Epithelial cell of umbilical artery (primary cell): Measurements from ENCODE around the gene ANKLE1. TPM values are rescaled to one million over a fixed set of nuclear protein-coding genes. Genes with fewer than 3 reads are reported as not detected.

Experiments used
- total RNA-seq: library from RNA; depleted of rRNA; stranded (reverse); fragments of >200 nt; gene quantifications from 2 replicates; pipeline ENCODE4 v1.2.3, GENCODE V29; 2014

Gene ANKLE1
- 0.65 and 1.4 TPM in 2 replicates for total RNA-seq

GRCh38 chr19:17281391-17282304 lies at the start of gene ANKLE1:
Gene ANKLE1, plus strand, starts transcription at chr19:17281901. Its CDS starts 20 bp downstream, at chr19:17281921.

DNA sequence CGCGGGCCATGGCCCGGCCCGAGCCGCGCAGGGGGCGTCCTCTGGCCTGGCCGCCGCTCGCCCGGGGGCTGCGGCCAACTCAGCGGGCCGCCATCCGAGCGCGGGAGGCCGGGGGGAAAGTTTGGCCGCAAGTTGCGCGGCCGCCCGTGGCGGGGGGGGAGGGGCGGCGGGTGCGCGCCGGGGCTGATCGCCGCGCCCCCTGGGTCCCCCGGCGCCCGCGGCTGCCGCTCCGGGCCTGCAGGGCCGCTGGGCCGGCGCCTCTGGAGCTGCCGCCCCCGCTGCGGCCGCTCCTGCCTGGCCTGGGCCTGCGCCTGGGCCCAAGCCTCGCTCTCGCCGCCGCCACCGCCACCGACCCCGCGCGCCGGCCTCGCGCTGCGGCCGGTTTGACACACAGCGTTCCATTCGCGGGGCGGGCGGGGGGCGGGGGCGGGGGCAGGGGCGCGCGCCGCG lies 36.1 kb upstream of the ANKLE1 start, which contains the start of gene NR2F6:
TSS of gene NR2F6 (minus strand) at position 385 of the 450 bp plus-strand sequence. CDS start 699 bp downstream, outside the sequence.

GRCh38 chr19:17264641-17264979 lies 17.1 kb upstream of the ANKLE1 start, which contains the start of gene USHBP1:
Gene USHBP1, minus strand, starts transcription at chr19:17264745. Its CDS starts 446 bp downstream, at chr19:17264299.

GRCh38 chr19:17266975-17267788 lies 14.5 kb upstream of the ANKLE1 start, which contains the start of gene BABAM1:
Gene BABAM1, plus strand, starts transcription at chr19:17267443. Its CDS starts 1,364 bp downstream, at chr19:17268807.

DNA sequence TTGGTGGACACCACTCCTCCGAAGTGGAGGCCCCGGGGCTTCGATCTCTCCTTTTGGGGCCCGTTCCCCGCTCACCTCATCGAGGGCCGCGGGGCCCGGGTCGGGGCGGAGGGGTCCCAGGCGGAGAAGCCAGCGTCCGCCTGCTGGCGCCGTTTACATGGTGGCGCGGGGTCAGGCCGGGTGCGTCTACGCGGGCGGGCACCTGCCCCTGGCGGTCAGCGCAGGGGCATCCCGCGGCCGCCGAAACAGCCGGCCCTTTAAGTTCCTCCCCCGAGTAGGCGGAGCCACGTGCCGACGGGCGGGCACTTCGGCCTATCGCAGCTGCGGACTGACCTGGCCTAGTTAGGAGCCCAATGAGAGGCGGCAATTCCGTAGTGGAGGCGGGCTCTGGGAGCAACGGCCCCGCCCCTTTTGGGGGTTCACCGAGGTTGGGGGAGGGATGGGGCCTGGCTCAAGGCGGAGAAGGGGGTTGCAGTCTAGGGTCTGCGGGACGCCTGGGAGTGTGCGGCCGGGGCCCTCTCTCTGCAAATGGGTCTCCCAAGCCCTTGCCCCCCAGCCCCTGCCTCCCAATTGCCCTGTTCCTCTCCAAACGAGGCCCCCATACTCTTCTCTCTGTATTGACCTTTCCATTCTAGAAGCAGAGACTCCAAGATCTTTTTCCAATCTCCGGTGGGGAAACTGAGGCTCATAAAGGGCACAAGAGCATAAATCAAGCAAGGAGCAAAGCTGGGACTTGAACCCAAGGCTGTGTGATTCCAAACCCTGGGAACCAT lies 21.7 kb downstream of the ANKLE1 start, which contains the start of gene ABHD8:
TSS of gene ABHD8 (minus strand) at position 259 of the 773 bp plus-strand sequence. CDS start 1,809 bp downstream, outside the sequence.

DNA sequence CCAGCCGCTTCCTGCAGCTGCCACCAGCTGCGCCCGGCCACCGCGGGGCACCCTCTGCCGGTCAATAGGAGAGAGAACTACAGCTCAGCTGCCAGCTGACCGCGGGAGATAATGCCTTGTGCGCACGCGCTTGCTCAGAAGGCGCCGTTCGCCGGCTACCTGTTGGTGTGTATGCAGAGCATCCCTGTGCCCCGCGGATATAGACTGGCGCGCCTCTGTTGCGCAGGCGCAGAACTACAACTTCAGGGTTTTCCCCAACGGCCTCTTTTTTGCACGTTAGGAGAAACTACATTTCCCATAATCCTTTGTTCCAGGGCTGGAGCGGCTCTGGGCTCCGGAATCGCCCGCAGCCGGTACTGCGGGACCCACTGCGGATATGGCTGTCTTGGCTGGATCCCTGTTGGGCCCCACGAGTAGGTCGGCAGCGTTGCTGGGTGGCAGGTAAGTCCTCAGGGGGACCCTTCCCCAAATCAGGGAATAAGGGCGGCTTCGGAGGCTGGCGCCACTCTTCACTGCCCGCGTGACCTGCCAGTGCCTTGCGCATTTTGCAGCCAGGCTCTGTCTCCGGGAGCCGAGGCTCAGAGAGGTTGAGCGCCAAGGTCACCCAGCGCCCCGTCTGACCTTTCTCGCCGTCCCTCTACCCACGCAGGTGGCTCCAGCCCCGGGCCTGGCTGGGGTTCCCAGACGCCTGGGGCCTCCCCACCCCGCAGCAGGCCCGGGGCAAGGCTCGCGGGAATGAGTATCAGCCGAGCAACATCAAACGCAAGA lies 24.0 kb downstream of the ANKLE1 start, which contains the start of gene MRPL34:
TSS of gene MRPL34 (plus strand) at position 356 of the 768 bp plus-strand sequence. CDS start at position 377, 21 bp downstream.

DNA sequence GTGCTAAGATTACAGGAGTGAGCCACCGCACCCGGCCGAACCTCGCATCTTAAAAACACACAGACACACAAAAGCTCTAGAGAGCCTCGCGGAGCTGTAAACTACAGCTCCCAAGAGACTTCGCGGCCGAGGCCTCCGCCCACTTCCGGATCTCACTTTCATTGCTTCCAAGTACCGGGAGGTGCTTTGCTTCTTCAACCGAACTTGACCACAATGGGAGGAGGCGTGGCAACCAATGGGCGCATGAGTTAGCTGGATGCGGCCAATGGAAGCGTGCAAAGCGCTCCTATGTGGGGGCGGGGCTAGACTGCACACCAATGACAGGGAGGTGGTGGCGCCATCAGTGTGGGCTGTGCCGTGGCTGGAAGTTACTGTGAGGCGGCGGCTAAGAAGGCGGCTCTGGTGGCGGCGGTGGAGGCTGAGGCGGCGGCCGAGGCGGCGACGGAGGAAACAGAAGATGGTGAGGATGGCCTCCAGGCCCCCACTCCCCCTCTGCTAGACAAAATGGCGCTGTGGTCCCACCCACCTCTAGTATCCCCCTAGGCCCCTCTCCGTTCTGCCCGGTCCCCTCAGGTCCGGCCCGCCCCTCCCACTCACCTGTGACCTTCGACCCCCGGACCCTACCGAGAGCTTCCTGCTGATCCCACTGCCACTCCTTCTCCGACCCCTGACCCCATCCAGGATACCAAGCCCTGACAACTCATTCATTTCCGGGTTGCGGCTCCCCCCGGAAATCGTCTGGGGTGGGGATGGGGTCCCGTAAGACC lies 27.7 kb downstream of the ANKLE1 start, which contains the start of gene DDA1:
TSS of gene DDA1 (plus strand) at position 366 of the 767 bp plus-strand sequence. CDS start at position 458, 92 bp downstream.

GRCh38 chr19:17334414-17335409 lies 53.0 kb downstream of the ANKLE1 start, which contains the start of gene ANO8:
Gene ANO8, minus strand, starts transcription at chr19:17334855. Its CDS starts 185 bp downstream, at chr19:17334670.

Other genes with a start within 250 kb of the ANKLE1 start
- 4.9 and 5.6 TPM in 2 replicates for gene HAUS8, start 206.4 kb upstream of the ANKLE1 start, total RNA-seq
- 34.2 and 50.0 TPM in 2 replicates for gene MYO9B, start 206.1 kb upstream of the ANKLE1 start, total RNA-seq
- 19.2 and 19.6 TPM in 2 replicates for gene USE1, start 66.5 kb upstream of the ANKLE1 start, total RNA-seq
- 4.1 and 4.2 TPM in 2 replicates for gene OCEL1, start 55.7 kb upstream of the ANKLE1 start, total RNA-seq
- 49.7 and 55.8 TPM in 2 replicates for gene NR2F6, start 36.0 kb upstream of the ANKLE1 start, total RNA-seq
- 13.3 and 17.2 TPM in 2 replicates for gene USHBP1, start 17.2 kb upstream of the ANKLE1 start, total RNA-seq
- 134 and 168 TPM in 2 replicates for gene BABAM1, start 14.5 kb upstream of the ANKLE1 start, total RNA-seq
- gene ABHD8, start 21.5 kb downstream of the ANKLE1 start, total RNA-seq = 5.2 and 9.9 TPM in 2 replicates
- gene MRPL34, start 24.0 kb downstream of the ANKLE1 start, total RNA-seq = 33.8 and 37.7 TPM in 2 replicates
- 10.4 and 27.7 TPM in 2 replicates for gene DDA1, start 27.7 kb downstream of the ANKLE1 start, total RNA-seq
- gene ANO8, start 53.0 kb downstream of the ANKLE1 start, total RNA-seq = 3.6 and 3.8 TPM in 2 replicates
- gene GTPBP3, start 55.7 kb downstream of the ANKLE1 start, total RNA-seq = 15.3 and 18.7 TPM in 2 replicates
- gene PLVAP, start 95.4 kb downstream of the ANKLE1 start, total RNA-seq = 0.61 and 4.5 TPM in 2 replicates
- gene CCDC194, start 112.3 kb downstream of the ANKLE1 start, total RNA-seq = under 0.01 and 1.2 TPM in 2 replicates
- gene BST2, start 123.7 kb downstream of the ANKLE1 start, total RNA-seq = 146 and 1,184 TPM in 2 replicates
- 44.2 and 46.0 TPM in 2 replicates for gene MVB12A, start 138.1 kb downstream of the ANKLE1 start, total RNA-seq
- gene TMEM221, start 166.8 kb downstream of the ANKLE1 start, total RNA-seq = not detected in 2 replicates
- not detected in 2 replicates for gene NXNL1, start 179.0 kb downstream of the ANKLE1 start, total RNA-seq
- 7.8 and 9.6 TPM in 2 replicates for gene SLC27A1, start 188.6 kb downstream of the ANKLE1 start, total RNA-seq
- 47.3 and 53.9 TPM in 2 replicates for gene PGLS, start 229.7 kb downstream of the ANKLE1 start, total RNA-seq